Endodermal cell (in vitro differentiated cells): Measurements from ENCODE around the gene PRAMEF1. TPM values are rescaled to one million over a fixed set of nuclear protein-coding genes. Genes with fewer than 3 reads are reported as not detected.
A peak's percentile ranks its signal among the peaks of the same experiment; 100 is the strongest.

Experiments
- DNase-seq: peaks from one replicate; pipeline ENCODE4 v3.0.0-alpha.2; 2017
- H3K27ac ChIP-seq: 2 replicates; pipeline ENCODE4 v1.5.1; 2013; ENCODE audit warnings: mild to moderate bottlenecking, low read depth, low read length, moderate library complexity
- H3K27me3 ChIP-seq: 2 replicates; pipeline ENCODE4 v1.6.1; 2013; ENCODE audit warnings: mild to moderate bottlenecking, low read length, moderate library complexity; ENCODE audit not compliant: insufficient read depth, control insufficient read depth, poor library complexity, severe bottlenecking
- H3K36me3 ChIP-seq: 2 replicates; pipeline ENCODE4 v1.7.0; 2013; ENCODE audit warnings: mild to moderate bottlenecking, low read length, moderate library complexity; ENCODE audit not compliant: control insufficient read depth, insufficient read depth
- H3K4me1 ChIP-seq: one replicate; pipeline ENCODE4 v1.7.0; 2013; ENCODE audit warnings: low read length; ENCODE audit not compliant: control insufficient read depth, insufficient read depth
- H3K4me3 ChIP-seq: 2 replicates; pipeline ENCODE4 v1.5.1; 2013; ENCODE audit warnings: mild to moderate bottlenecking, low read length, moderate library complexity
- H3K9ac ChIP-seq: 2 replicates; pipeline ENCODE4 v1.6.1; 2013; ENCODE audit warnings: mild to moderate bottlenecking, low read length, moderate library complexity; ENCODE audit not compliant: poor library complexity, severe bottlenecking; ENCODE audit errors: extremely low read depth
- H3K9me3 ChIP-seq: 2 replicates; pipeline ENCODE4 v1.6.1; 2013; ENCODE audit warnings: mild to moderate bottlenecking, low read length, moderate library complexity; ENCODE audit not compliant: control insufficient read depth
- H3K27ac Mint-ChIP-seq: 2 replicates; pipeline ENCODE4 v1.8.0; 2020; ENCODE audit warnings: mixed read lengths
- H3K27me3 Mint-ChIP-seq: 2 replicates; pipeline ENCODE4 v1.8.0; 2021; ENCODE audit warnings: mild to moderate bottlenecking, mixed read lengths; ENCODE audit not compliant: insufficient read depth
- H3K36me3 Mint-ChIP-seq: 2 replicates; pipeline ENCODE4 v1.8.0; 2020; ENCODE audit warnings: low read depth, mixed read lengths
- H3K4me1 Mint-ChIP-seq: 2 replicates; pipeline ENCODE4 v1.8.0; 2020; ENCODE audit warnings: mixed read lengths
- H3K4me3 Mint-ChIP-seq: 2 replicates; pipeline ENCODE4 v1.8.0; 2020; ENCODE audit warnings: mild to moderate bottlenecking, moderate library complexity, mixed read lengths
- H3K9me3 Mint-ChIP-seq: 2 replicates; pipeline ENCODE4 v1.8.0; 2020; ENCODE audit warnings: mild to moderate bottlenecking, mixed read lengths
- WGBS, 2 experiments: methylation state at CpG; one replicate each; pipeline versions ENCODE4 v1.1.5 to v1.1.7; 2013; ENCODE audit warnings: missing lambda C conversion rate in 2 of 2, mixed read lengths in 1 of 2; ENCODE audit not compliant: insufficient coverage in 1 of 2, insufficient read length in 1 of 2; 5-methylcytosine and 5-hydroxymethylcytosine counted together
- total RNA-seq, 2 donors: library from RNA; stranded (reverse); fragmentation: NEBNext Ultra II Directional in 1 of 2; extraction: Animal tissue kit (Norgen Biotek cat#: 25700) in 1 of 2; gene quantifications; 2 replicates in 1 of 2; 3 replicates in 1 of 2; pipeline ENCODE4 v1.2.1, GENCODE V29; 2021
- TF ChIP-seq, protein P1 (sequence below): fragments of 200-600 bp; sonication (generic); conservative IDR thresholded peaks from 2 replicates; pipeline ENCODE4 v1.5.0; 2021; ENCODE audit warnings: antibody characterized with exemption, mild to moderate bottlenecking

The PRAMEF1 gene
- total RNA-seq, 2 donors from 2014 or later, result not detected

- H3K4me3 ChIP-seq, result no peak overlapping the region
- no peak overlapping the region for H3K9ac ChIP-seq
- Mint-ChIP-seq H3K4me3 (no peak overlapping the region), H3K27ac (no peak overlapping the region), H3K36me3 (no peaks in the 10 kb centered on the region), H3K9me3 (no peaks in the 10 kb centered on the region), H3K4me1 (no peaks in the 10 kb centered on the region), H3K27me3 (peaks cover 7% of the 10 kb centered on the region)
- H3K9me3 ChIP-seq, result no peaks in the 10 kb centered on the region
- H3K4me1 ChIP-seq, result no peaks in the 10 kb centered on the region
- TF ChIP-seq, protein P1, sequence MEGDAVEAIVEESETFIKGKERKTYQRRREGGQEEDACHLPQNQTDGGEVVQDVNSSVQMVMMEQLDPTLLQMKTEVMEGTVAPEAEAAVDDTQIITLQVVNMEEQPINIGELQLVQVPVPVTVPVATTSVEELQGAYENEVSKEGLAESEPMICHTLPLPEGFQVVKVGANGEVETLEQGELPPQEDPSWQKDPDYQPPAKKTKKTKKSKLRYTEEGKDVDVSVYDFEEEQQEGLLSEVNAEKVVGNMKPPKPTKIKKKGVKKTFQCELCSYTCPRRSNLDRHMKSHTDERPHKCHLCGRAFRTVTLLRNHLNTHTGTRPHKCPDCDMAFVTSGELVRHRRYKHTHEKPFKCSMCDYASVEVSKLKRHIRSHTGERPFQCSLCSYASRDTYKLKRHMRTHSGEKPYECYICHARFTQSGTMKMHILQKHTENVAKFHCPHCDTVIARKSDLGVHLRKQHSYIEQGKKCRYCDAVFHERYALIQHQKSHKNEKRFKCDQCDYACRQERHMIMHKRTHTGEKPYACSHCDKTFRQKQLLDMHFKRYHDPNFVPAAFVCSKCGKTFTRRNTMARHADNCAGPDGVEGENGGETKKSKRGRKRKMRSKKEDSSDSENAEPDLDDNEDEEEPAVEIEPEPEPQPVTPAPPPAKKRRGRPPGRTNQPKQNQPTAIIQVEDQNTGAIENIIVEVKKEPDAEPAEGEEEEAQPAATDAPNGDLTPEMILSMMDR, result no peak
- H3K36me3 ChIP-seq, result no peaks in the 10 kb centered on the region
- no peaks in the 10 kb centered on the region for H3K27me3 ChIP-seq
- WGBS, 2 experiments, result 83 to 88% methylated on average over 5 to 8 of the region's 8 CpGs
- DNase-seq, result no peak
- no peak overlapping the region for H3K27ac ChIP-seq
These were observed 15.8 kb upstream of the PRAMEF1 start for GRCh38 chr1:12775443-12775842.

DNA sequence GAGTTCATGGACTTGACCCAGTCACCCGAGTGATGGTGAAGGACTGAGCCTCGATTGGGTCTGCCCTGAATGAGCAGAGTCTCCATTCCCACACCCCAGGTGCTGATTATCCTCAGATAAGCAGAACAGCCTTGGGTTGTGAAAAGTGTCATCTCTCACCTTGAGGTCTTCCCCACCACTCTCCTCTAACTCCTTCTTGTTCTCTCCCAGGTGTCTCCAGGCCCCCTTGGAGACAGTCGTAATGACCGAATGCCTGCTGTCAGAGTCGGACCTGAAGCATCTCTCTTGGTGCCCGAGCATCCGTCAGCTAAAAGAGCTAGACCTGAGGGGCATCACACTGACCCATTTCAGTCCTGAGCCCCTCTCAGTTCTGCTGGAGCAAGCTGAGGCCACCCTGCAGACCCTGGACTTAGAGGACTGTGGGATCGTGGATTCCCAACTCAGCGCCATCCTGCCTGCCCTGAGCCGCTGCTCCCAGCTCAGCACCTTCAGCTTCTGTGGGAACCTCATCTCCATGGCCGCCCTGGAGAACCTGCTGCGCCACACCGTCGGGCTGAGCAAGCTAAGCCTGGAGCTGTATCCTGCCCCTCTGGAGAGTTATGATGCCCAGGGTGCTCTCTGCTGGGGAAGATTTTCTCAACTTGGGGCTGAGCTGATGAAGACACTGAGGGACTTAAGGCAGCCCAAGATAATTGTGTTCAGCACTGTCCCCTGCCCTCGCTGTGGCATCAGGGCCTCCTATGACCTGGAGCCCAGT, 14.2 kb upstream of the PRAMEF1 start:
- no peaks in the 10 kb centered on the region for H3K4me1 ChIP-seq
- Mint-ChIP-seq H3K4me1 (no peaks in the 10 kb centered on the region), H3K4me3 (no peak overlapping the region), H3K27me3 (peaks cover 7% of the 10 kb centered on the region), H3K9me3 (no peaks in the 10 kb centered on the region), H3K27ac (no peak overlapping the region), H3K36me3 (no peaks in the 10 kb centered on the region)
- H3K9ac ChIP-seq, result no peak overlapping the region
- 89 to 96% methylated on average over 10 to 15 of the region's 15 CpGs for WGBS, 2 experiments
- peak; percentile 40 for DNase-seq
- H3K27ac ChIP-seq, result no peak overlapping the region
- H3K4me3 ChIP-seq, result no peak overlapping the region
- TF ChIP-seq, protein P1, result no peak
- H3K27me3 ChIP-seq, result no peaks in the 10 kb centered on the region
- H3K36me3 ChIP-seq, result no peaks in the 10 kb centered on the region
- H3K9me3 ChIP-seq, result no peaks in the 10 kb centered on the region

GRCh38 chr1:12778061-12778460, 13.1 kb upstream of the PRAMEF1 start:
- no peak overlapping the region for H3K9ac ChIP-seq
- Mint-ChIP-seq H3K27ac (no peak overlapping the region), H3K4me1 (no peaks in the 10 kb centered on the region), H3K36me3 (no peaks in the 10 kb centered on the region), H3K9me3 (peaks cover 1% of the 10 kb centered on the region), H3K27me3 (peaks cover 7% of the 10 kb centered on the region), H3K4me3 (no peak overlapping the region)
- H3K27me3 ChIP-seq, result no peaks in the 10 kb centered on the region
- no peaks in the 10 kb centered on the region for H3K4me1 ChIP-seq
- no peak overlapping the region for H3K27ac ChIP-seq
- H3K4me3 ChIP-seq, result no peak overlapping the region
- H3K36me3 ChIP-seq, result no peaks in the 10 kb centered on the region
- DNase-seq, result no peak
- WGBS, 2 experiments, result 86 to 100% methylated on average over 4 of the region's 4 CpGs
- H3K9me3 ChIP-seq, result no peaks in the 10 kb centered on the region
- TF ChIP-seq, protein P1, result no peak
